ENCODE data around the gene HLCS.

HLCS gene

DNA sequence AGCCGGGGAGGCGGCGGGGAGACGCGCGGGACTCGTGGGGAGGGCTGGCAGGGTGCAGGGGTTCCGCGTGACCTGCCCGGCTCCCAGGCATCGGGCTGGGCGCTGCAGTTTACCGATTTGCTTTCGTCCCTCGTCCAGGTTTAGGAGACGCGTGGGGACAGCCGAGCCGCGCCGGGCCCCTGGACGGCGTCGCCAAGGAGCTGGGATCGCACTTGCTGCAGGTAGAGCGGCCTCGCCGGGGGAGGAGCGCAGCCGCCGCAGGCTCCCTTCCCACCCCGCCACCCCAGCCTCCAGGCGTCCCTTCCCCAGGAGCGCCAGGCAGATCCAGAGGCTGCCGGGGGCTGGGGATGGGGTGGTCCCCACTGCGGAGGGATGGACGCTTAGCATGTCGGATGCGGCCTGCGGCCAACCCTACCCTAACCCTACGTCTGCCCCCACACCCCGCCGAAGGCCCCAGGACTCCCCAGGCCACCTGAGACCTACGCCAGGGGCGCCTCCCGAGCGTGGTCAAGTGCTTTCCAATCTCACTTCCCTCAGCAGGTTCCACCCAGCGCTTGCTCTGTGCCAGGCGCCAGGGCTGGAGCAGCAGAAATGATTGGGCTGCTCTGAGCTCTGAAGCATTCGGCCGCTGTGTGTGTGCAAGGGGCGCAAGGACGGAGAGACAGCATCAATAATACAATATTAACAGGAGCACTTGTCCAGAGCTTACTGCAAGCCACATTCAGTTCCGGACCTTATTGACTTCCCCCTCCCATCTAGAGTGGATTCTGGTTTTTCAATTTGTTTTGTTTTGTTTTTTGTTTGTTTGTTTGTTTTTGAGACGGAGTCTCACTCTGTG, 257.2 kb downstream of the HLCS start:
- peaks cover 3 to 19% of the 10 kb centered on the region in 2 experiments for H3K36me3 ChIP-seq (ENCODE audit: control insufficient read depth in 2 of 2, insufficient read depth in 1 of 2, low read length in 2 of 2)
- H3K4me3 ChIP-seq (ENCODE audit: low read depth, low read length) = no peak overlapping the region
- no peak overlapping the region for H3K27ac ChIP-seq (ENCODE audit: extremely low read depth, low read depth, low read length)
- no peak for TF ChIP-seq ZNF366 (tag by site-specific recombination; conservative IDR thresholded peaks at IDR 0.05)
- TF ChIP-seq, protein P1, sequence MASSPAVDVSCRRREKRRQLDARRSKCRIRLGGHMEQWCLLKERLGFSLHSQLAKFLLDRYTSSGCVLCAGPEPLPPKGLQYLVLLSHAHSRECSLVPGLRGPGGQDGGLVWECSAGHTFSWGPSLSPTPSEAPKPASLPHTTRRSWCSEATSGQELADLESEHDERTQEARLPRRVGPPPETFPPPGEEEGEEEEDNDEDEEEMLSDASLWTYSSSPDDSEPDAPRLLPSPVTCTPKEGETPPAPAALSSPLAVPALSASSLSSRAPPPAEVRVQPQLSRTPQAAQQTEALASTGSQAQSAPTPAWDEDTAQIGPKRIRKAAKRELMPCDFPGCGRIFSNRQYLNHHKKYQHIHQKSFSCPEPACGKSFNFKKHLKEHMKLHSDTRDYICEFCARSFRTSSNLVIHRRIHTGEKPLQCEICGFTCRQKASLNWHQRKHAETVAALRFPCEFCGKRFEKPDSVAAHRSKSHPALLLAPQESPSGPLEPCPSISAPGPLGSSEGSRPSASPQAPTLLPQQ (tag by site-specific recombination; IDR thresholded peaks at IDR 0.05) = no peak
- no peak for TF ChIP-seq ZSCAN30 (tag by site-specific recombination; IDR thresholded peaks at IDR 0.05)
- TF ChIP-seq ZSCAN23 (tag by site-specific recombination; IDR thresholded peaks at IDR 0.05) = no peak
- TF ChIP-seq ZNF596 (tag by site-specific recombination; IDR thresholded peaks at IDR 0.05) = no peak
- no peak for TF ChIP-seq ZNF221 (tag by site-specific recombination; IDR thresholded peaks at IDR 0.05; ENCODE audit: borderline replicate concordance)
- no peak for TF ChIP-seq ZNF624 (tag by site-specific recombination; IDR thresholded peaks at IDR 0.05)
- ChIA-PET POLR2A (no interaction called here), CTCF (interaction anchor here (0.7 to 0.8 kb wide), 2 partner anchors 79 to 208 kb away, joined by 3 to 4 read pairs; no protein-coding TSS in a partner anchor)
- H3K4me1 ChIP-seq (ENCODE audit: control insufficient read depth, insufficient read depth, low read length) = no peaks in the 10 kb centered on the region; the same call in 1 of the 2 replicates
- H3K9me3 ChIP-seq (ENCODE audit: control insufficient read depth, insufficient read depth, low read depth, low read length) = no peaks in the 10 kb centered on the region

DNA sequence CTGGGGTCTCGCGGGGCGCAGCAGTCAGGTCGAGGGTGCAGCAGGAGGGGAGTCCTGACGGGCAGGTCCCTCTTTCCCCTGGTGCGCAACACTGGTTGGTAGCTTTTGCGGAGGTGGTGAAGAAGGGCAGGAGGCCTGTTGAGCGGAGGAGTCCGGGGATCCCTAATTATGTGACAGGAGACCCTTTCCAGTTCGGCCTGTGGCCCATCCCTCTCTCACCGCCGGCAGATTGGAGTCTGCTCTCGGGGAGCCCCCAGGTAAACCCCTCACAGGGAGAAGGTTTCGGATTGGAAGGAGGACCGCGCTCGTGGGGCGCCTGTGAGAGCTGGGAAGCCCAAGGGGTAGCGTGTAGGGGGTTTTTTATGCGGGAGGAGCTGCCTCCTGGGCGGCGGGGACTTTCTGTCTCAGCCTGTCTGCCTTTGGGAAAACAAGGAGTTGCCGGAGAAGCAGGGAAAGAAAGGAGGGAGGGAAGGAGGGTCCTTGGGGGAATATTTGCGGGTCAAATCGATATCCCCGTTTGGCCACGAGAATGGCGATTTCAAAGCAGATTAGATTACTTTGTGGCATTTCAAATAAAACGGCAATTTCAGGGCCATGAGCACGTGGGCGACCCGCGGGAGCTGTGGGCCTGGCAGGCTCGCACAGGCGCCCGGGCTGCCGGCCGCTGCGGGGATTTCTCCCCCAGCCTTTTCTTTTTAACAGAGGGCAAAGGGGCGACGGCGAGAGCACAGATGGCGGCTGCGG, 258.0 kb downstream of the HLCS start:
- TF ChIP-seq ZSCAN16 (tag by site-specific recombination; IDR thresholded peaks at IDR 0.05) (no peak), ZFP37 (tag by site-specific recombination; IDR thresholded peaks at IDR 0.05) (no peak), ZNF600 (tag by site-specific recombination; IDR thresholded peaks at IDR 0.05) (no peak), ZNF155 (tag by site-specific recombination; IDR thresholded peaks at IDR 0.05) (no peak), REPIN1 (tag by site-specific recombination; IDR thresholded peaks at IDR 0.05; ENCODE audit: low read depth) (no peak), OSR2 (tag by site-specific recombination; IDR thresholded peaks at IDR 0.05) (no peak), ZNF654 (tag by site-specific recombination; IDR thresholded peaks at IDR 0.05; ENCODE audit: low read depth) (no peak), ZNF114 (tag by site-specific recombination; IDR thresholded peaks at IDR 0.05) (no peak)
- TF ChIP-seq, protein P2, sequence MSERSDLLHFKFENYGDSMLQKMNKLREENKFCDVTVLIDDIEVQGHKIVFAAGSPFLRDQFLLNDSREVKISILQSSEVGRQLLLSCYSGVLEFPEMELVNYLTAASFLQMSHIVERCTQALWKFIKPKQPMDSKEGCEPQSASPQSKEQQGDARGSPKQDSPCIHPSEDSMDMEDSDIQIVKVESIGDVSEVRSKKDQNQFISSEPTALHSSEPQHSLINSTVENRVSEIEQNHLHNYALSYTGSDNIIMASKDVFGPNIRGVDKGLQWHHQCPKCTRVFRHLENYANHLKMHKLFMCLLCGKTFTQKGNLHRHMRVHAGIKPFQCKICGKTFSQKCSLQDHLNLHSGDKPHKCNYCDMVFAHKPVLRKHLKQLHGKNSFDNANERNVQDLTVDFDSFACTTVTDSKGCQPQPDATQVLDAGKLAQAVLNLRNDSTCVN (tag by site-specific recombination; optimal IDR thresholded peaks at IDR 0.05) = no peak
- ChIA-PET POLR2A (no interaction called here), CTCF (interaction anchor here (0.5 to 0.8 kb wide), 2 partner anchors 207 to 567 kb away, joined by 3 read pairs; no protein-coding TSS in a partner anchor)
- H3K27ac ChIP-seq (ENCODE audit: extremely low read depth, low read depth, low read length) = no peak overlapping the region
- peaks cover 3 to 19% of the 10 kb centered on the region in 2 experiments for H3K36me3 ChIP-seq (ENCODE audit: control insufficient read depth in 2 of 2, insufficient read depth in 1 of 2, low read length in 2 of 2)
- H3K4me1 ChIP-seq (ENCODE audit: control insufficient read depth, insufficient read depth, low read length) = no peaks in the 10 kb centered on the region; the same call in 1 of the 2 replicates
- no peaks in the 10 kb centered on the region for H3K9me3 ChIP-seq (ENCODE audit: control insufficient read depth, insufficient read depth, low read depth, low read length)
- H3K4me3 ChIP-seq (ENCODE audit: low read depth, low read length) = no peak overlapping the region

DNA sequence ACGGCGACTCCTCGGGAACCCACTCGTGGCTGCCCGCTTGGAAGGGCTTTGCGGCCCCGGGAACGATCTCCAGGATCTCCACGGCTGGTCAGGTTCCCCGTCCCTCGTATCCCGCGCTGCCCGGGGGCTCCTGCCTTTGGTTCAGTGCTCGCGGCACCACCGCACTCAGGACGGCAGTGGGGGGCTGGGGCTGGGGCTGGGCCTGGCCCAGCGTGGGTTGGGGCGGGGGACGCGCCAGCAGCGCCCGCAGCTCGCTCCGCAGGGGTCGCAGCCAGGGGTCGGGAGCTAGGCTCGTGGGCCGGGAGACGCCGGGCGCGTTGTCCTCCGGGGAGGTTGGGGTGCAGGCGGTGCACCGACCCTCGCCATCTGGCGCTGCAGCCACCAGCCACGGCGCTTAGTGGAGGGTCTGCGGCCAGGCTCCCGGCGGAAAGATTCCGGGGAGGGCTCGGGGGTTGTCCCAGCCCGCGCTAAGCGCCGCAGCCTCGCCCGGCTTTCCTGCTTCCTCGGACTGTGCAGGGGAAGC, 258.6 kb downstream of the HLCS start:
- Histone ChIP-seq H3K27ac (ENCODE audit: extremely low read depth, low read depth, low read length) (no peak overlapping the region), H3K36me3 (ENCODE audit: control insufficient read depth in 2 of 2, insufficient read depth in 1 of 2, low read length in 2 of 2) (peaks cover 3 to 17% of the 10 kb centered on the region in 2 experiments; a peak in 2 of 3 replicates), H3K9me3 (ENCODE audit: control insufficient read depth, insufficient read depth, low read depth, low read length) (no peaks in the 10 kb centered on the region), H3K4me3 (ENCODE audit: low read depth, low read length) (no peak overlapping the region), H3K4me1 (ENCODE audit: control insufficient read depth, insufficient read depth, low read length) (no peaks in the 10 kb centered on the region; the same call in 1 of the 2 replicates)
- ChIA-PET CTCF (interaction anchor here (0.7 kb wide), 1 partner anchor 13 kb away, joined by 3 read pairs; no protein-coding TSS in a partner anchor), POLR2A (no interaction called here)
- TF ChIP-seq ZNF10 (tag by site-specific recombination; IDR thresholded peaks at IDR 0.05) (no peak), ZBTB20 (tag by site-specific recombination; IDR thresholded peaks at IDR 0.05) (no peak), ZNF510 (tag by site-specific recombination; IDR thresholded peaks at IDR 0.05; ENCODE audit: insufficient replicate concordance) (no peak), ZNF211 (tag by site-specific recombination; IDR thresholded peaks at IDR 0.05; ENCODE audit: low read depth) (no peak), ZNF350 (tag by site-specific recombination; IDR thresholded peaks at IDR 0.05) (no peak), ZNF138 (tag by site-specific recombination; IDR thresholded peaks at IDR 0.05; ENCODE audit: borderline replicate concordance) (no peak), ZNF24 (tag by site-specific recombination; IDR thresholded peaks at IDR 0.05) (no peak)
- TF ChIP-seq, protein P2 (tag by site-specific recombination; optimal IDR thresholded peaks at IDR 0.05) = no peak
